Measurements from ENCODE around the gene KRT15. TPM values are rescaled to one million over a fixed set of nuclear protein-coding genes. Genes with fewer than 3 reads are reported as not detected.

Gene KRT15
- total and polyA plus RNA-seq, 4 donors: 0.14 TPM; not detected in 3

DNA sequence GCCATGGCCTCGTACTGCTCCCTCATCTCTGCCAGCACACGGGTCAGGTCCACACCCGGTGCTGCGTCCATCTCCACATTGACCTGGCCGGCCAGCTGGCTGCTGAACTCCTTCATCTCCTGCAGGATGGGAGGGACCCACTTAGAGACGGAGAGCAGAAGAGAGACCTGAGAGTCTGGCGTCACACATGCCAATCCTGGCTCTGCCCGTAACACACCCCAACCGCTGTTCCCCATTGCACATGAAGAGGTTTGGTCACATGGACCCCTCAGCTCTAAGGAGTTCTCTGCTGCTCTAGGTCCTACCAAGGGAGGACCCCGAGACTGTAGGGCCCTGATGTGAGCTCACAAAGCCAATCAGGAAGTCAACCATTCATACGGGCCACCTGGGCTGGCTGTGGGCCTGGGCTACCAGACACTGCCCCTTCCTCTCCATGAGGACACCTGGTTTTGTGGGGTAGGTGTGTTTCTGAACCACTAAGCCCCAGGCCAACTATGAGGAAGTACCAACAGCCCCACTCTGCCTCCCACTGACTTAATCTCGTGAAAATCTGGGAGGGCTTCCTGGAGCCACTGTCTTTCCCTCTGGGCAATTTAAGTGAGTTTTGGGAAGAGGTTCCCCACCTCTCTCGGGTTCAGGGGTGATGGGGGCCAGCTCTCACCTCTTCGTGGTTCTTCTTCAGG, 2.4 kb downstream of the KRT15 start:
- WGBS: 87% methylated on average over 14 of the region's 14 CpGs
- no peaks in the 10 kb centered on the region for H3K4me1 ChIP-seq (ENCODE audit: control insufficient read depth in 4 of 4, insufficient read depth in 4 of 4, low read length in 3 of 4)
- no peaks in the 10 kb centered on the region for H3K27me3 ChIP-seq (ENCODE audit: control insufficient read depth in 4 of 4, insufficient read depth in 4 of 4, low read length in 3 of 4)
- no peaks in the 10 kb centered on the region for H3K36me3 ChIP-seq (ENCODE audit: control insufficient read depth in 4 of 4, insufficient read depth in 3 of 4, low read depth in 1 of 4, low read length in 3 of 4)
- TF ChIP-seq SP1 (IDR thresholded peaks at IDR 0.05) (no peak), HNF4A (conservative IDR thresholded peaks at IDR 0.05) (no peak), REST (IDR thresholded peaks at IDR 0.05) (no peak), FOXA1 (IDR thresholded peaks at IDR 0.05) (no peak), RAD21 (IDR thresholded peaks at IDR 0.05) (no peak), FOXA2 (IDR thresholded peaks at IDR 0.05) (no peak), NR2F2 (IDR thresholded peaks at IDR 0.05) (no peak), GABPA (IDR thresholded peaks at IDR 0.05 in 1 of 2, conservative IDR thresholded peaks at IDR 0.05 in 1 of 2) (no peak), TAF1 (conservative IDR thresholded peaks at IDR 0.05) (no peak), EGR1 (IDR thresholded peaks at IDR 0.05; ENCODE audit: low read depth in 2 of 2) (no peak), MAX (IDR thresholded peaks at IDR 0.05) (no peak), YY1 (IDR thresholded peaks at IDR 0.05) (no peak), JUND (IDR thresholded peaks at IDR 0.05) (no peak), ZBTB33 (IDR thresholded peaks at IDR 0.05) (no peak), HNF4G (IDR thresholded peaks at IDR 0.05) (no peak)
- TF ChIP-seq, protein P1, sequence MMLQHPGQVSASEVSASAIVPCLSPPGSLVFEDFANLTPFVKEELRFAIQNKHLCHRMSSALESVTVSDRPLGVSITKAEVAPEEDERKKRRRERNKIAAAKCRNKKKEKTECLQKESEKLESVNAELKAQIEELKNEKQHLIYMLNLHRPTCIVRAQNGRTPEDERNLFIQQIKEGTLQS (IDR thresholded peaks at IDR 0.05): no peak
- TF ChIP-seq, protein P2, sequence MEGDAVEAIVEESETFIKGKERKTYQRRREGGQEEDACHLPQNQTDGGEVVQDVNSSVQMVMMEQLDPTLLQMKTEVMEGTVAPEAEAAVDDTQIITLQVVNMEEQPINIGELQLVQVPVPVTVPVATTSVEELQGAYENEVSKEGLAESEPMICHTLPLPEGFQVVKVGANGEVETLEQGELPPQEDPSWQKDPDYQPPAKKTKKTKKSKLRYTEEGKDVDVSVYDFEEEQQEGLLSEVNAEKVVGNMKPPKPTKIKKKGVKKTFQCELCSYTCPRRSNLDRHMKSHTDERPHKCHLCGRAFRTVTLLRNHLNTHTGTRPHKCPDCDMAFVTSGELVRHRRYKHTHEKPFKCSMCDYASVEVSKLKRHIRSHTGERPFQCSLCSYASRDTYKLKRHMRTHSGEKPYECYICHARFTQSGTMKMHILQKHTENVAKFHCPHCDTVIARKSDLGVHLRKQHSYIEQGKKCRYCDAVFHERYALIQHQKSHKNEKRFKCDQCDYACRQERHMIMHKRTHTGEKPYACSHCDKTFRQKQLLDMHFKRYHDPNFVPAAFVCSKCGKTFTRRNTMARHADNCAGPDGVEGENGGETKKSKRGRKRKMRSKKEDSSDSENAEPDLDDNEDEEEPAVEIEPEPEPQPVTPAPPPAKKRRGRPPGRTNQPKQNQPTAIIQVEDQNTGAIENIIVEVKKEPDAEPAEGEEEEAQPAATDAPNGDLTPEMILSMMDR (IDR thresholded peaks at IDR 0.05; ENCODE audit: low read depth, low read length, missing input control): no peak
- H3K4me3 ChIP-seq (ENCODE audit: low read depth in 1 of 3, low read length in 3 of 3): no peak overlapping the region
- H3K9ac ChIP-seq (ENCODE audit: low read depth in 1 of 2, low read length in 2 of 2): no peak overlapping the region
- DNase-seq (ENCODE audit: low spot score): no peak
- no peak overlapping the region for H3K27ac ChIP-seq (ENCODE audit: low read depth in 1 of 2, low read length in 2 of 2)
- no peaks in the 10 kb centered on the region for H3K9me3 ChIP-seq (ENCODE audit: control insufficient read depth in 4 of 4, low read length in 3 of 4)
